Caco-2 (cell line): ENCODE data around the gene OXER1. TPM values are rescaled to one million over a fixed set of nuclear protein-coding genes. Genes with fewer than 3 reads are reported as not detected.

Source experiments
- BruUV-seq: library from RNA; stranded (reverse); fragments of 400-500 nt; replicated peaks from 2 replicates; lab custom pipeline; 2021; lab: Mats Ljungman, UMichigan
- CTCF ChIA-PET: fragments of 300-600 bp; sonication (Branson Sonifier 250); formaldehyde crosslinking; loops from one replicate; lab custom pipeline; 2022; ENCODE audit warnings: antibody characterized with exemption; lab: Charles Lee
- POLR2A ChIA-PET: fragments of 300-600 bp; sonication (Branson Sonifier 250); formaldehyde crosslinking; loops from one replicate; lab custom pipeline; 2022; ENCODE audit warnings: antibody characterized with exemption; lab: Charles Lee
- DNase-seq, 2 experiments: peaks; one replicate each; pipeline versions ENCODE4 v3.0.0 to v3.0.0-alpha.2; 2020 to 2022
- H3K27me3 ChIP-seq: replicated peaks from 2 replicates; pipeline ENCODE4 v1.6.0; 2011; ENCODE audit warnings: low read length; ENCODE audit not compliant: control insufficient read depth, insufficient read depth
- H3K36me3 ChIP-seq: 2 replicates; pipeline ENCODE4 v1.5.1; 2011; ENCODE audit warnings: low read length; ENCODE audit not compliant: control insufficient read depth, insufficient read depth
- H3K4me1 ChIP-seq: fragments of 250-450 bp; sonication (Bioruptor Pico); 2 replicates; pipeline ENCODE4 v1.5.1; 2020; ENCODE audit warnings: mild to moderate bottlenecking
- H3K4me3 ChIP-seq: 2 replicates; pipeline ENCODE4 v1.5.1; 2011; ENCODE audit warnings: low read depth, mild to moderate bottlenecking, control low read depth, low read length
- H3K9me3 ChIP-seq: fragments of 250-450 bp; sonication (Bioruptor Pico); 2 replicates; pipeline ENCODE4 v1.5.1; 2020; ENCODE audit warnings: mild to moderate bottlenecking, moderate library complexity
- H3K27ac Mint-ChIP-seq: one replicate; pipeline ENCODE4 v1.8.0; 2022; ENCODE audit warnings: mixed read lengths; ENCODE audit not compliant: unreplicated experiment
- H3K27me3 Mint-ChIP-seq: one replicate; pipeline ENCODE4 v1.8.0; 2022; ENCODE audit warnings: mixed read lengths; ENCODE audit not compliant: insufficient read depth, unreplicated experiment
- H3K36me3 Mint-ChIP-seq: one replicate; pipeline ENCODE4 v1.8.0; 2022; ENCODE audit warnings: mild to moderate bottlenecking, mixed read lengths; ENCODE audit not compliant: insufficient read depth, unreplicated experiment
- H3K4me1 Mint-ChIP-seq: one replicate; pipeline ENCODE4 v1.8.0; 2022; ENCODE audit warnings: low read depth, mixed read lengths; ENCODE audit not compliant: unreplicated experiment
- H3K4me3 Mint-ChIP-seq: one replicate; pipeline ENCODE4 v1.8.0; 2022; ENCODE audit warnings: mild to moderate bottlenecking, moderate library complexity, mixed read lengths; ENCODE audit not compliant: unreplicated experiment
- H3K9me3 Mint-ChIP-seq: one replicate; pipeline ENCODE4 v1.8.0; 2022; ENCODE audit warnings: mixed read lengths; ENCODE audit not compliant: unreplicated experiment
- CTCF ChIP-seq, 2 experiments: fragments of 200-600 bp in 1 of 2; IDR thresholded peaks; 1 replicate in 1 of 2; 2 replicates in 1 of 2; pipeline versions ENCODE4 v1.5.1 to v1.8.0; 2011 to 2022; ENCODE audit warnings: antibody characterized with exemption in 1 of 2, control low read depth in 1 of 2, inconsistent platforms in 1 of 2, low read depth in 1 of 2, low read length in 1 of 2, mild to moderate bottlenecking in 1 of 2, moderate library complexity in 1 of 2; ENCODE audit not compliant: insufficient read depth in 1 of 2, severe bottlenecking in 1 of 2, unreplicated experiment in 1 of 2
- intact Hi-C: fragments of 100-400 bp; cut with micrococcal nuclease; formaldehyde crosslinking; loops from one replicate; pipeline ENCODE4 v1.10.0; 2022; ENCODE audit not compliant: unreplicated experiment
- total RNA-seq: library from RNA; stranded (reverse); gene quantifications from 2 replicates; pipeline ENCODE4 v1.2.3, GENCODE V29; 2022

The OXER1 gene
- total RNA-seq, 1 experiment from 2014 or later = 10.9 TPM

DNA sequence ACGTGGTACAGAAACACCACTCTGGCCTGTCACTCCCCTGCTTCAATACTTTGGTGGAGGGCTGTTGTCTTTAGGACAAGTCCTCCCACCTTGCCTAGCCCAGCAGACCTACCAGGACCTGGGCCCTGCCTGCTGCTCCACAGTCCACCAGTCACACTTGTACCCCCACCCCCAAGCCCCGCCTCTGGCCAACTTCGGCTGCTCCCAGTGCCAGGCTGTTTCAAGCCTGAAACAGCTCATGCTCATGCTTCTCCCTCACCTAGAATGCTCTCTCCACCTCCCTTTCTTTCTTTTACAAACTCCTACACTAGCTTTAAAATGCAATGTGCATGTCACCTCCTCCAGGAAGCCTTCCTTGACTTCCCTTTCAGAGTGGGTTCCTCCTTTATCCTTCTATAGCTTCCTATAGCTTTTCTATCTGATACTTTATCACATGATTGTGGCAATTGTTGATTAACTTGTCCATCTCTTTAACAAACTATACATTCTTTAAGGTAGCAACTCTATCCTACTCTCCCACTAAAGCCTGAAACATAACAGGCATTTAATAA lies 4.8 kb upstream of the OXER1 start:
- H3K9me3 Mint-ChIP-seq = no peaks in the 10 kb centered on the region
- Histone ChIP-seq H3K36me3 (no peaks in the 10 kb centered on the region), H3K4me1 (no peaks in the 10 kb centered on the region), H3K9me3 (no peaks in the 10 kb centered on the region), H3K27me3 (no peaks in the 10 kb centered on the region), H3K4me3 (no peak overlapping the region)
- ChIA-PET CTCF (no interaction called here), POLR2A (no interaction called here)
- no peak overlapping the region for H3K4me3 Mint-ChIP-seq
- H3K27ac Mint-ChIP-seq = no peak overlapping the region
- H3K36me3 Mint-ChIP-seq = peaks cover 7% of the 10 kb centered on the region
- intact Hi-C loops = no loop called here
- DNase-seq = no peak
- H3K27me3 Mint-ChIP-seq = no peaks in the 10 kb centered on the region
- BruUV-seq = no TSS peak
- TF ChIP-seq CTCF (IDR thresholded peaks at IDR 0.05; ENCODE audit: insufficient read depth in 1 of 2, low read depth in 1 of 2, low read length in 1 of 2, severe bottlenecking in 1 of 2, unreplicated experiment in 1 of 2) = no peak
- no peaks in the 10 kb centered on the region for H3K4me1 Mint-ChIP-seq

DNA sequence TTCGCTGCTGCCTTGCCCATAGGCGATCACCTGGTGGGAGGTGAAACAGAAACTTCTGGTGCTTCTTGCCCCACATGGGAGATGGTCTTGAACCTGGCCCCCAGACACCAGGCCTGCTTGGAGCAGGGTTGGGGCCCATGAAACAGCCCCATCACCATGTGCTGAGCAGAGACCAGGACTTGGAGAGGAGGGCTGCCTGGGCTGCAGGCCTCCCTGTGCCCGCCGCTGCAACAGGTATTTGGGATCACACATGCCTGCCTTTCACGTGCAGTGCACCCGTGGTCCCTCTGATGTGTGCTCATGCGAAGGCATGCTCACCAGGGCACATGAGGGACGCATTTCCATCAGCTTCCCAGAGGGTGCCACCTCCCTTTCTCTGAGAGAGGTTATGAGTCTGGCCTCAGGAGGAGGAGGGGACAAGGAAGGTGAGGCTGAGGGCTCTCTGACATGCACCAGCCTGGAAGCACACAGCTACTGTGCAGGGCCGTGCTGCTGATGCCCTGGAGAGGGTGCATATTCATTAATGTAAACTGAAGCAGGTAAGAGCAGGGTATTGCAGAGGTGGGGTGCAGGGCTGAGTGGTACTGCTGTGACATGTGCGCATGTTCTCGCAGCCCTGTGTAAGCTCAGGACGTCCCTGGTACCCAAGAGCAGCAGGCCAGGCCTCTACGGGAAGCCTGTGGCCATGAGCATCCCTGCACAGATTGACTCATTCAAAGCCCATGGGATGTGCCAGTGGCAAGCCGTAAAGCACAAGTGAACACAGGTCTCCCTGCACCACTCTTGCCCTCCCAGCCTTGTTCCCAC lies 4.2 kb upstream of the OXER1 start:
- Mint-ChIP-seq H3K36me3 (peaks cover 5% of the 10 kb centered on the region), H3K4me3 (no peak overlapping the region), H3K27me3 (no peaks in the 10 kb centered on the region), H3K9me3 (no peaks in the 10 kb centered on the region), H3K27ac (no peak overlapping the region), H3K4me1 (no peaks in the 10 kb centered on the region)
- no TSS peak for BruUV-seq
- H3K27me3 ChIP-seq = no peaks in the 10 kb centered on the region
- POLR2A ChIA-PET = no interaction called here
- no peaks in the 10 kb centered on the region for H3K4me1 ChIP-seq
- H3K4me3 ChIP-seq = no peak overlapping the region
- H3K36me3 ChIP-seq = no peaks in the 10 kb centered on the region
- H3K9me3 ChIP-seq = no peaks in the 10 kb centered on the region
- DNase-seq = no peak
- CTCF ChIA-PET = no interaction called here
- TF ChIP-seq CTCF (IDR thresholded peaks at IDR 0.05; ENCODE audit: insufficient read depth in 1 of 2, low read depth in 1 of 2, low read length in 1 of 2, severe bottlenecking in 1 of 2, unreplicated experiment in 1 of 2) = no peak
- intact Hi-C loops = no loop called here

DNA sequence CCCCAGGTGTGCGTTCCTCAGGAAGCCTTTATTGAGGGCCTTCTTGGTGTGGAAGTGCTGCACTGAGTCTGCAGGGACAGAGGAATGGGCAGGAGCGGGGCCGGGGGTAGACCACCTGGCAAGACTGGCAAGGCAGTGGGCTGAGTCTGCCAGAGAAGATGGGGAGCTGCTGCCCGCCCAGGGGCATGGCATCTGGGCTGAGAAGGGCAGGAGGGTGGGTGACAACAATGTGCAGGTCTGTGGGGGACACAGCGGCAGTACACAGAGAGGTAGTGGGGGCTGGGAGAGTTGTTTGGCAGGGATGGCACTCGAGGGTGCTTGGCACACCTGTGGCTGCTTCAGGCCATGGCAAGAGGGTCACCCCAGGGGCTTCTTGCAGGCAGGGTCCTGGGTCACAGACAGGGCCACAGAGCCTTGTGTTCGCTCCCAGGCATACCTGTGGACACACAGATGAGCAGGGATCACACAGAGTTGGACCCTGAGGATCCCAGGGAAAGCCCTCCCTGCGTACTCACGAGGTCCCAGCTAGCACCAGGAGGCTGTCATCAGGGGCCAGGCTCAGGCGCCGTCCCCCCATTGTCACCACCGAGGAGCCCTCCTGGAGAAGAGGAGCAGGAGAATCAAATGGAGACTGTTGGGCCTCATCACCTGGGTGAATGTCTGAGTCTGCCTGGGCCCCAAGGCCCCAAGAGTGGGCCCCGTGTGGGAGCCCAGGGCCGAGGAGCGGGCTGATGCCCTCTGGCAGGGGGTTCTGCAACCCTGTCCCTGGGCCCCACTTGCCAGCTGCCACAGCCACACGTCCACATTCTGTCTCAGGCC lies 3.4 kb upstream of the OXER1 start:
- no peak overlapping the region for H3K27ac Mint-ChIP-seq
- Histone ChIP-seq H3K4me3 (no peak overlapping the region), H3K4me1 (no peaks in the 10 kb centered on the region), H3K9me3 (no peaks in the 10 kb centered on the region), H3K27me3 (no peaks in the 10 kb centered on the region), H3K36me3 (no peaks in the 10 kb centered on the region)
- no peak overlapping the region for H3K4me3 Mint-ChIP-seq
- DNase-seq = no peak
- H3K36me3 Mint-ChIP-seq = peaks cover 12% of the 10 kb centered on the region
- intact Hi-C loops = no loop called here
- POLR2A ChIA-PET = no interaction called here
- H3K27me3 Mint-ChIP-seq = no peaks in the 10 kb centered on the region
- no peak for TF ChIP-seq CTCF (IDR thresholded peaks at IDR 0.05; ENCODE audit: insufficient read depth in 1 of 2, low read depth in 1 of 2, low read length in 1 of 2, severe bottlenecking in 1 of 2, unreplicated experiment in 1 of 2)
- no TSS peak for BruUV-seq
- H3K9me3 Mint-ChIP-seq = no peaks in the 10 kb centered on the region
- CTCF ChIA-PET = no interaction called here
- H3K4me1 Mint-ChIP-seq = no peaks in the 10 kb centered on the region
